ENCODE measurements around the gene EIF1.

Gene EIF1

DNA sequence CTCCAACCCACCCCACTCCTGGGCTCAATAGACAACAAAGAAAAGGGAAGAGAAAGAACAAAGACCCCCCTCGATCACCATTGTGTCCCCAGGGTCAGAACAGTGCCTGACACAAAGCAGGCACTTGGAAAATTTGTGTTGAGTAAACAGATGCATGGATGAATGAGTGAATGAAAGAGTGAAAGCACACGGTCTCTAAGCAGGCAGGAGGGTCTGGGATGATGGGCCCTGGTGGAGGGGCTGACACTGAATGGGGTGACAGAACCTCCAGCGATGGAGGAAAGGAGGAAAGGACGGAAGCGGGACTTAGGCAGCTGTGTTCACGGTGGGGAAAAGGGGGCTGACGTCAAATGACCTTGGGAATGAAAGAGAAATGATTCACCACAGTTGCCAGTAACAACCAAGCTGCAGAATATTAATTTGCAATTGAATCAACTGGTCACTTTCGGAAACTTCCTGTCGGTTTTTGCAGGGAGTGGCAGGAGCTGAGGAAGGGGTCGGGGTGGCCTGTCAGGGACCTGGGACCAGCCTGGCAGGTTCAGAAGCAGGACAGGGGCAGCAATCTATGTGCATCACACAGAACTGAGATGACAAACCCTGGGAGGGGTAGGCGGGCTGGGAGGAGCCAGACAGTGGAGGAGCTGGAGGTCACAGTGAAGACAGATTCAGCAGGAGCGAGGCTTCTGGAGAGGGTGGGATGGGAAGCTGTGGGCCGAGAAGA lies 16.7 kb downstream of the EIF1 start:
- no peak for DNase-seq

- no peak for DNase-seq
Measured at GRCh38 chr17:41707803-41708669, 19.4 kb downstream of the EIF1 start.

- no peak for DNase-seq
Measured at GRCh38 chr17:41710472-41711090, 21.9 kb downstream of the EIF1 start.

DNA sequence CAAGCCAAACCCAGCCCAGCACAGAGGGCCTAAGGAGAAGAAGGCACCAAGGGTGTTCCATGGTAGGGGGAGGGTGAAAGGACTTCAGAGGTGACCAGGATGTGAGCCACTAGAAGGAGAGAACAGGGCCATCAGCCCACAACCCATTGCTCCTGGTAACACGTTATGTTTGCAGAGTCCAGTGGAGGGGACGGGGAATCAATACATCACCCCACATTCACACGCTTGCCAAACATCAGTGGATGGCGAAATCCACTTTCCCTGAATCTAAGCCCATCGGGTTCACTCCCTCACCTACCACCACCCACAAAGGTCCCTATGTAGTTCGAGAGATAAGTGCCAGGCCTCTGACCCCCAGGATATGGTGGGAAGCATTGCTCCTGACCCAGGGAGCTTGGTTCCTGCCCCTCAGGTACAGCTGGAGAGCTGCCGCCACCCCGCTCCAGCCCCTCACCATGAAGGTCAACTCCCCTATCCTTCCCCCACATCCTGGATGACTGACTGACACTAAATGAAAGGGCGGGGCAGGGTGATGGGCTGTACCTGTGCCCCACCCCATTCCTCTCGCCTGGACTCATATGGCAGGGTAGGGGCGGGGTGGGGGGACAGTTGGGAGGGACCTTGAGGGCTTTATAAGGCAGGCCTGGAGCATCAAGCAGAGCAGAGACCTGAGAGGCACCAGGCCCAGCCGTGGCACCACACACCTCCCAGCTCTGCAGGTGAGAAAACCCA lies 23.1 kb downstream of the EIF1 start, which contains the start of gene GAST:
GAST (plus strand) TSS at position 663 of the 732 bp plus-strand sequence. CDS start 3,106 bp downstream, outside the sequence.
- DNase-seq: no peak

DNA sequence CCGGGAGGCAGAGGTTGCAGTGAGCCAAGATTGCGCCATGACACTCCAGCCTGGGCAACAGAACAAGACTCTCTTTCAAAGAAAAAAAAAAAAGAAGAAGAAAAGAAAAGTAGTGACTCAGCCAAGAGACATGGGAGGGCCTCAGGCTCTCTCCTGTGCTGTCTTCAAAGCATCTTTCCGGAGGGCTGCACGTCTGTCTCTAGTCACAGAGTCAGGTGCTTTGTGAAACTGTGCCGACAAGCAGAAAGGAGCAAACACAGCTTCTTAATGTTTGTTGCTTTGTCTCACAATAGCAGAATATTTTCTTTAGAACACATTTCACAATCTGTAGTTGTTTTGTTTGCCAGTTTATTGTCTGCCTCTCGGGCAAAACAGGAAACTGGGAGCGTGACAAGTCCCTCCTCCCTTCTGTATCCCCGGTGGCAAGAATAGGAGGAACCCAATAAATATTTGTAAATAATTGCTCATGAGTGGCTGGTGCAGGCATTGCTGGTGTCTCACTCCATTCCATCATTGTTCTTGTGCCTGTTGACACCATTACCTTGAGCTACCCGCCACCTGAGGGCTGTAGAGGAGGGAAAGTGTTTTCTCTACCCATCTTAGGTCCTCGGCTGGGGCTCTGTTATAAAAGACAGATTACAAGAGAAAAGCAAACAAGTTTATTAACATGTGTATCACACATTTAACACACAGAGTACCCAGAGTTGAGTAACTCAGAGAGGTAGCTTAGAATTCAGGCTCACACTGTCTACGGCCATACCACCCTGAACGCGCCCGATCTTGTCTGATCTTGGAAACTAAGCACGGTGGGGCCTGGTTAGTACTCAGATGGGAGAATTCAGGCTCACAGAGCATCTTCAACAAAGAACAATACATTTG lies 29.0 kb downstream of the EIF1 start:
- no peak for DNase-seq

DNA sequence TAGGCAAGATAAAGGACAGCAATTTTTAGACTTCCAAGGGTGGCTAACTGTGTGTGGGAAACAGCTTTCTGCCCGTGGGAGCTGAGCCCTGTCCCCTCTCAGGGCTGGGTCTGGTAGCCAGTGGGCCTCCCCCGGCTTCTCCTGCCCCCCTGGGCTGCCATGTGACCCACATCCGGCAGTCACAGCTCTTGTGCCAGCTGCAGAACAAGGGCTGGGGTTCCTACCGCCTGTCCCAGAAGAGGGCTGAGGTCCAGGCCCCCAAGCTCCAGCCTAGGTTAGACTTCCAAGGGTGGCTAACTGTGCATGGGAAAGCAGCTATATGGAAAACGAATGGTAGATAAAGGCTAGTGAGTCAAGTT lies 29.6 kb downstream of the EIF1 start:
- no peak for DNase-seq

- no peak for DNase-seq
Measured at GRCh38 chr17:41722231-41722630, 33.5 kb downstream of the EIF1 start.

DNA sequence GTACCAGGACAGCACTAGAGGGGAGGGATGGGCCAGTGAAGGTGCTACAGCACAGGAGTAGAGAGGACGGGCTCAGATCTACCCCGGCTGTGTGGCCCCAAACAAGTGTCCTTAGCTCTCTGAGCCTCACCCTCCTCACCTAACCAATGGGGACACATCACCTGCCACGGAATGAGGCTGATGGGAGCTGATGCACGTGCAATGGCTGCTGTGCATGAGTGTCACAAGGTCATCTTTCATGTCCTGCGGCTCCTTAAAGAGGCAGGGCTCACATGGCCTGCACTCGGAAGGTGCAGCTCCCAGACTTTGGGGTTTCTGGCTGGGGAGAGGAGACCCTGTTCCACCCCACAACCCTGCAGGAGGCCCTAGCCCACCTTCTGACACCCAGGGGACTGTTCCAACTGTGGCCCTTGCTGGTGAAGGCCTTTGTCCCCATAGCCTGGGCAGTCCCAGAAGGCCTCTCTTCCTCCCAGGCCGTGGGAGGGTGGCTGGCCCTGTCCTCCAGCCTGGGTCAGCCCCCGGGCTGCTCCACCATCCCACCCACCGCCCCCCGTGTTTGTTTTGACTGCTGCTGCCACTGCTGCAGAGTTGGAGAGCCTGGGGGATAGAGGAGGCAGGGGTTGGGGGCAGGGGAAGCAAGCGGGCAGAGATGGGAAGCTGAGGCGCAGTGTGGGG lies 35.3 kb downstream of the EIF1 start:
- DNase-seq: no peak

GRCh38 chr17:41724476-41725050 lies 35.9 kb downstream of the EIF1 start:
- DNase-seq: no peak

DNA sequence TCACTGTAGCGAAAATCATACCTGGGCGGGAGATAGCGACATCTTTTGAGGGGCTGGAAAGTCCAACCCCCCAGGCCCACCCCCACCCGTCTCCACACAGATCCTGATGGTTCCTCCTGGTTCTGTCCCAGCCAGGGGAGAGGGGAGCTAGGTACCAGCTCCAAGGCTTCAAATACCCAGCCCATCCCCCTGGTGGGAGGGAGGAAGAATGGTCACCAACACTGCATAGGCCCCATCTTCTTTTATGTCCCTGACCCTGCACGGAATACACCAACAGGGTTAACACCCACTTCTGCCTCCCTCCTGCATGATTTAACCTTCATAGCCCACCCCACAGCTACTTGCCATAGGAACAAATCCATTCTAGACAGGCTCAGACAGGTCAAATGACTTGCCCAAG lies 36.4 kb downstream of the EIF1 start:
- no peak for DNase-seq

- no peak for DNase-seq
Measured at GRCh38 chr17:41728056-41728455, 39.4 kb downstream of the EIF1 start.

GRCh38 chr17:41730479-41730878 lies 41.8 kb downstream of the EIF1 start:
- DNase-seq: no peak

- DNase-seq: no peak
Measured at GRCh38 chr17:41731836-41732235, 43.2 kb downstream of the EIF1 start.

DNA sequence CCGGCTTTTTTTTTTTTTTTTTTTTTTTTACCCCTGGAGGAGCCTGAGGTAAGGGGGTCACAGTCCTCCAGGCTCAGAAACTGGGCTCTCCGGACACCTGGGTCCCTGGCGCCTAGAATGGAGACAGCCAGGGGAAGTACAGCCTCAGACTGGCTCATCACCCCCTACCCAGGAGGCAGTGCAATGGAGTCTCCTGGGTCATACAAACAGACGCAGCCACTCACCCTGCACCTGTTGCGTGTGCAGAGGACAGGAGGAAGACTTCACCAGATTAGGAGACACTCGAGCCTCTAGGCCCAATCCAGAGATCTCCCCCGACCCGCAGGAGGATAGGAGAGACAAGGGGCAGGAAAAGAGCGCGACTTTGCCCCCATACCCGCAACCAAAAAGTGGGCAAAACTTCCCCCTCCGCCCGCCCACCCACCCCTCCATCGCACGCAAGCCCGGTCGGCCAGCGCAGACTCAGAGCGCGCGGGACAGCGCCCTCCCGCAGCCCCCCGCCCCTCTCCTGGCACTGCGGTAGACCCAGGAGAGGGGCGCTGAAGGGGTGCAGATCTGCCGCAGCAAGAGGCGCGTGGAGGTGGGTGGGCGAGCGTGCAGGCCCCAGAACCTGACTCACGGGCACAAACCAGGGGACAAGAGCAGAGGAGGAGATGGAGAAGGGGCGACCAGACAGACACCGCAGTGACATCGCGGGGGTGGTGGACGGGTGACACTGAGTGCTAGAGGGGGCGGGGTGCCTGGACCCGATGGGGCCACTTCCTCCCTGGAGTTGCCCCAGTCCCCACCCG lies 44.9 kb downstream of the EIF1 start:
- no peak for DNase-seq

DNA sequence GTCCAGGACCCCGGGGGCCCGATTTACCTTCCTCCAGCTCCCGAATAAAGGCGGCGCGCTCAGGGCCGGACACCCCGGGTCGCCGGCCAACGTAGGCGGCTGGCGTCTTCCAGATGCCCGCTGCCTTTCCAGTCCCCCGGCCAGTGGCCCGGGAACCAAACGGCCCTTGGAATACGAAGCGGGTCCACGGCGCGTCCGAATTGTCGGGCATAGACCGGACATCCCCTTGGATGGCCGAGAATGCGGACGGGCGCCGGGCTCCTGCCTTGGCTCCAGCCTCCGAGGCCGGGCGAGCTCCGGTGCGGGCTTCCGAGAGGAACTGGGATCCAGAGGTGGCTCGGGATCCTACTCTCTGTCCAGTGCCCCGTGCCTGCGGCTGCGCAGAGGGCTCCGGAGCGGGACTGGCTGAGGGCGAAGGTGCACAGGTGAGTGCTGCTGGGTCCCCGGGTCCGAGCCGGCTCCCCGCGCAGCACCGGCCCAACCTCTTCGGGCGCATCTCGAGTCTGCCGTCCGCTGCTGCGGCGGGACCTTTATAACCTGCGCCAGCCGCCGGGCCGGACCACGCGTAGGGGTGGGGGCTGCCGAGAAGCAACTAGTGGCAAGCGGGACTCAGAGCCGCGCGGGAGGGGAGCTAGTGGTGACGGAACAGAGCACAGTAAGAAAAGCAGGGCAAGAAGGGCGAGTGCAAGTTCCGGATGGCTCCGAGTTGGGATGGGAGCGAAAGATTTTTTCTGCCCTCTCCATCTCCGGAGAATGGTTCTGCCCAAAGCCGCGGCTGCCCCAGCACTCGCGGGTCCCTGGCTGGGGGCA lies 45.7 kb downstream of the EIF1 start, which contains the start of gene HAP1:
HAP1 (minus strand) TSS at position 505 of the 810 bp plus-strand sequence; CDS start at position 496, 9 bp downstream.
- DNase-seq: no peak

DNA sequence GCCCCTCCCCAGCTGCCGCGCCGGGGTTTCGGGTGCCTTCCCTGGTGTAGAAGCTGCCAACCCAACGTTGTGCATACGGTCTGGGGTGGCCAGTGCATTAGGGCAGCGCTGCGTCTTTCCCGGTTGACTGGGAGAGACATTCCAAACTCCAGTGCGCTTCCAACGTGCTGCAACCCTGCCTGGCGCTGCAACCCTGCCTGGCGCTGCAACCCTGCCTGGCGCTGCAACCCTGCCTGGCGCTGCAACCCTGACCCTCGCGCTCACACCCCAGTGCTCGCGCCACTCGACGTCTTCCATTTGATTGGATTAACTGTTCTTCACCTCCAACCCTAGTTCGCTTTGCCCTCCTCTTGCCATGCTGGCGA lies 46.2 kb downstream of the EIF1 start:
- no peak for DNase-seq

DNA sequence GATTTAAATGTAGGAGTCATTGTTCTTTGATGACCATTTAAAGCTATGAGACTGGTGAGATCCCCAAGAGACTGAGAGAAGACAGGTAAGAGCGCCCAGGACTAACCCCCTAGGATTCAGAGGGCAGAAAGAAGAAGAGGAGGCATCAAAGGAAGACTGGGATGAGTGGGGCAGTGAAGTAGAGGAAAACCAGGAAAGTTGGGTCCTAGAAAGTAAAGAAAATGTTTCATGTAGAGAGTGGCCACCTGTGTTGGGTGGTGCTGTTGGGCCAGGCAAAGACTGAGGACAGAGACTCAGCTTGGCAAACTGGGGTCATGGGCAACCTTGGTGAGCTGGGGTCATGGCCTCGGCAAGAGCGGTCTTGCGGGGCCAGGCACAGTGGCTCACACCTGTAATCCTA lies 47.1 kb downstream of the EIF1 start:
- no peak for DNase-seq

DNA sequence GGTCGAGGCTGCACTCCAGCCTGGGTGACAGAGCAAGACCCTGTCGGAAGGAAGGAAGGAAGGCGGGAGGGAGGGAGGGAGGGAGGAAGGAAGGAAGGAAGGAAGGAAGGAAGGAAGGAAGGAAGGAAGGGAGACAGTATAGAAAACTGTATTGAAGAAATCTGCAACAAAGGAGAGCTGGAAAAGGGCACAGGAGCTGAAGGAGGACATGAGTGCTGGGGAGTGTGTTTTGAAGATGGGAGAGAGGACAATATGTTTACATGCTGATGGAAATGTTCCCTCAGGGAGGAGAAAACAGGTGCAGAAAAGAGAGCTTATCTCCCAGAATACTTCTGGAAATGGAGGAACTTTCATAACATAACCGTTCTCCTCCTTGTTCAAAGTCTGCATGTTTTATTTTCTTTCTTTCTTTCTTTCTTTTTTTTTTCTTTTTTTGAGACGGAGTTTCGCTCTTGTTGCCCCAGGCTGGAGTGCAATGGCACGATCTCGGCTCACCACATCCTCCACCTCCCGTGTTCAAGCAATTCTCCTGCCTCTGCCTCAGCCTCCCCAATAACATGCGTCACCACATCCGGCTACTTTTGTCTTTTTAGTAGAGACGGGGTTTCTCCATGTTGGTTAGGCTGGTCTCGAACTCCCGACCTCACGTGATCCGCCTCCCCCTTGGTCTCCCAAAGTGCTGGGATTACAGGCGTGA lies 48.4 kb downstream of the EIF1 start:
- no peak for DNase-seq

- DNase-seq: no peak
Measured at GRCh38 chr17:41737680-41738023, 49.0 kb downstream of the EIF1 start.

Data from DMS 273 treated with DMSO at 0.1 percent for 48 hours (cell line).